ENCODE results near the gene ITGAE.

GRCh38 chr17:3838206-3838605, 37.2 kb upstream of the ITGAE start:
- TF ChIP-seq GATA2 (IDR thresholded peaks at IDR 0.05; ENCODE audit: low read depth, low read length) (no peak), GATA3 (IDR thresholded peaks at IDR 0.05; ENCODE audit: low read depth, low read length) (no peak)
